IPS-11a (cell line): ENCODE measurements around the gene SH3GL1.

ENCODE experiments used
- H3K4me3 ChIP-seq: one replicate; pipeline ENCODE4 v1.5.1; 2013; ENCODE audit warnings: low read depth, low read length, control low read depth

SH3GL1 gene

GRCh38 chr19:4376991-4377781, 23.2 kb downstream of the SH3GL1 start:
- no peak overlapping the region for H3K4me3 ChIP-seq

GRCh38 chr19:4376671-4376990, 23.7 kb downstream of the SH3GL1 start:
- no peak overlapping the region for H3K4me3 ChIP-seq

- no peak overlapping the region for H3K4me3 ChIP-seq
These were observed 24.2 kb downstream of the SH3GL1 start for GRCh38 chr19:4376028-4376670.

DNA sequence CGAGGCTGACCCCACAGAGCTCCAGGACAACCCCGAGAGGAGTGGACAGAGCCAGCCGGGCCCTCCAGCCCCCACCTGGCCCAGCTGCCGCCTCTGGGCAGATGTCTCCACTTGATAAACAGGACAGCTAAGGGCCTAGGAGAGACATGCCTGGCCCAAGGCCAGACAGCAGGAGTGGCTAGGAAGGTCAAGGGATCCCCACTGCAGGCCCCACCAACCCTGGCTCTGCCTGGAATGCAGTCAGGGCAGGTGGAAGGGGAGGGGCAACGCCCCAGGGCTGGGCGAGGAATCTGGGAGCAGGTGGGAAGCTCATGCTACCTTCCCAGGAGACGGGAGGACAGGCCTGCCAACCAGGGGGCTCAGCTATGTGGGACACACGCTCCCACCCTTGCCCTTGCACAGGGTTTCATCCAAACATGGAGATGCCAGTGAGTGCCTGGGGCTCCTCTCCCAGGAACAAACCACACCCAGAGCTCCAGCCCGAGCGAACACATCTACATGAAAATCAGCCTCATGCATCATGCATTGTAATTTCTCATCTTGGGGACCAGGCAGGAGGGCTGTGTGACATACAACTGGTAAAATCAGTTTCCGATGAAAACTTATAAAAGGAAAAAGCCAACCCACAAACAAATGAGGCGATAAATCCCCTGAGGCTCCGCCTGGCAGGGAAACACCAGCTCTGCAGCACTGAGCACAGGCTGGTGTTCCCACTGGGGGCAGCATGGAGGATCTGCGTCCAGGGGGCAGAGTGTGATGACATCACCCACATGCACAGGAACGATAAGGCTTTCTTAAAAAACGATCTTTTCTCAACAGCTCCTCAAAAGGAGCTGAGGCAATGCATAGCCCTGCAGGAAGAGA, 25.0 kb downstream of the SH3GL1 start:
- no peak overlapping the region for H3K4me3 ChIP-seq

DNA sequence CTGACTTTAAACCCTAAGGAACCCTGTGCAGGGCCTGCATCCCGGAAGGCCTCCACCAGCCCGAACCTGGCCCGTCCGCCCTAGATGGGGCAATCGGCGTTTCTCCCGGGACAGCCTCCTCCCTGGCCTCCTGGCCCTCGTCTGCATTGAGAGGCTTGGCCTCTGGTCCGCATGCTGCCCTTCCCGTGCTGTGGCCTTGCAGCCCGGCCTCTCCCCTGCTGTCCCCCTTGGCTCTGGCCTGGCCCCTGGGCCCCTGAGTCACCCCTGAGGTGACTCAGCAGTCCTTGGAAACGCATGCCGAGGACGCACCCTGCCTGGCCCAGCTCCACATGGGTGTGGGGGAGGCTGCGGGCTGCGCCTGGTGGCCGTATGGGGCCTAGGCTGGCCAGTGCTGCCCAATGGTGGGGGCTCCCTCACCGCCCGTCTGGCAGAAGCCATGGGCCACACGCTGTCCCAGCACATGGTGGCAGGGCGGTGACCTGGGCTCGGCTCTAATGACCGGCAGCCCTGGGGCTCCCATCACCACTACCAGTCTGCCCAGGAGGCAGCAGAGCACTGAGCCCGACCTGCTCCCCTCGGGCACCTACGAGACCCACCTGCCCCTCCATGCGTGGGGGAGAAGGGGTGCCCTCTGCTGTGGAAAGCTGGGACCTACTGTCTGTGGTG, 25.7 kb downstream of the SH3GL1 start:
- H3K4me3 ChIP-seq = no peak overlapping the region

DNA sequence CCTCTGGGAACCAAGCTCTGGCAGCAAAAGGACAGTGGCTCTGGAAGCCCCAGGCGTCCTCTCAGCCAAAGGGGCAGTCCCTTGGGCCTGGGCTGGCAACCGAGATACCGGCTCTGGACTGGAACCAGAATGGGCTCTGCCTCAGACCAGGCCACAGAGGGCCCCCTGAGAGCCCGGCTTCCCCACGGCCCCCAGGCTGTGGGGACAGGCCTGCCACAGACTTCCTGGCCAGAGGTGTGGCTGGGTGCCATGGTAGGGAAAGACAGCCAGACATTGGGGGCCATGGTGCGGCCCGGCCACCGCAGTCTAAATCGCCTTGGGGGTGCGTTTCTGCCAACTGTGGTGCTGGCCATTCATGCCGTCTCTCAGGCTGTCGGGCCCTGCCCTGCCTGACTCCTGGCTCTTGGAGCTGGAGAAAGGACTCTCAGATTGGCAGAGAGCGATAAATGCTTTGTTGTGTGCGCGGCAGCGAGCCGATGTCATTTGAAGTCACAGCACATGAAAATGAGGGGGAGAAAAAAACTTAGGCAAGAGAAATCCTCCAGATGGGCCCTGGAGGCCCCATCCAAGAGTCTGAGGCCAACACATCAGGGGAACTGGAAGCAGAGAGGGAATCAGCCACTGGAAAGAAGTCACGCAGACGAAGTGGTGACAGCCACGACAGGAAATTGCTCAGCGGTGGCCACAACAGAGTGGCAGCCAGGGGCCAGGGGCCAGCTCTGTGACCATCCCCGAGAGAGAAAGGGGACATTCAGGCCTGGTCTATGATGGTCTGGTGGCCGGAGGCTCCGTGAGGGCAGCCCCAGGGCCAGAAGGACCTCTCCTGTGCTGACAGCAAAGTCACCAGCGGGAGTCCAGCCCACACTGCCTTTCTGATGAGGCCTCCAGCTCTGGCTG, 26.5 kb downstream of the SH3GL1 start:
- no peak overlapping the region for H3K4me3 ChIP-seq

- no peak overlapping the region for H3K4me3 ChIP-seq
These were observed 27.4 kb downstream of the SH3GL1 start for GRCh38 chr19:4373013-4373367.

DNA sequence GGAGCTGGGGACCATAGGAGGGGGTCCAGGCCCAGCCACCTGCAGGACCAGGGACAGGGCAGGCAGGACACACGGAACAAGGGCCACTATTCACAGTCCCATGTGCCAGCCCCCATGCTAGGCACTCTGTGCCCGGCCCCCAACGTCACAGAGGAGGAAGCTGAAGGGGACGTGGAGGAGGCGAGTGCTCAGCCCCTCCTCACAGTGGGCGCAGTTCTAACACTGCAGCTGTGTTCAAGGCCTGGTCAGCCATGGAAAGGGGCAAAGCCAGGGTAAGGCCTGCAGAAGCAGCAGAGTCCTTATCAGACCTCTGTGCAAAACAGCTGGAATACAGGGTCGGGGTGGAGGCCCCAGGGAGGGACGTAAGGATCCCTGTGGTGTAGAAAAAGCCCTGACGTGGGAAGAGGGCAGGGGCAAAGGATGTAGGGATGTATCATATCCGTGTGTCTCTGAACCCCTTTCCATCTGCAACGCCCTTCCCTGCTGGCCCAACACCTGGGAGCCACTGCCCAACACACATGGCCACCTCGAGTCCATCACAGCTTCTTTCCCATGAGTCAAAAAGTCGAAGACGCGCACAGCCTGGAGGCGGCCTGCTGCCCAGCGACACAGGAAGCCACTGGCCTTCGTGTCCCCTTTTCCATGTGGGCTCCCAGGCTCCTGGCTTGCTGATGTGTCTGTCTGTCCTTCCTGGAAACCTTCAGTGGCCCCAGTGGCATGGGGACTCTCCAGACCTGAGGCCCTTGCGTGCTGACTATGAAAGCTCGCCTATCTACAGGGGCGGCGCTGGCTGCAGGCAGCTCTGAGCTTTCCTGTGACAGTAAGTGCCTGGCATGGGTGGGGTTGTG, 28.0 kb downstream of the SH3GL1 start:
- no peak overlapping the region for H3K4me3 ChIP-seq

GRCh38 chr19:4371247-4372164, 28.8 kb downstream of the SH3GL1 start:
- no peak overlapping the region for H3K4me3 ChIP-seq

- H3K4me3 ChIP-seq = no peak overlapping the region
These were observed 29.8 kb downstream of the SH3GL1 start for GRCh38 chr19:4370418-4371041.

GRCh38 chr19:4369888-4370260, 30.5 kb downstream of the SH3GL1 start:
- H3K4me3 ChIP-seq = no peak overlapping the region

DNA sequence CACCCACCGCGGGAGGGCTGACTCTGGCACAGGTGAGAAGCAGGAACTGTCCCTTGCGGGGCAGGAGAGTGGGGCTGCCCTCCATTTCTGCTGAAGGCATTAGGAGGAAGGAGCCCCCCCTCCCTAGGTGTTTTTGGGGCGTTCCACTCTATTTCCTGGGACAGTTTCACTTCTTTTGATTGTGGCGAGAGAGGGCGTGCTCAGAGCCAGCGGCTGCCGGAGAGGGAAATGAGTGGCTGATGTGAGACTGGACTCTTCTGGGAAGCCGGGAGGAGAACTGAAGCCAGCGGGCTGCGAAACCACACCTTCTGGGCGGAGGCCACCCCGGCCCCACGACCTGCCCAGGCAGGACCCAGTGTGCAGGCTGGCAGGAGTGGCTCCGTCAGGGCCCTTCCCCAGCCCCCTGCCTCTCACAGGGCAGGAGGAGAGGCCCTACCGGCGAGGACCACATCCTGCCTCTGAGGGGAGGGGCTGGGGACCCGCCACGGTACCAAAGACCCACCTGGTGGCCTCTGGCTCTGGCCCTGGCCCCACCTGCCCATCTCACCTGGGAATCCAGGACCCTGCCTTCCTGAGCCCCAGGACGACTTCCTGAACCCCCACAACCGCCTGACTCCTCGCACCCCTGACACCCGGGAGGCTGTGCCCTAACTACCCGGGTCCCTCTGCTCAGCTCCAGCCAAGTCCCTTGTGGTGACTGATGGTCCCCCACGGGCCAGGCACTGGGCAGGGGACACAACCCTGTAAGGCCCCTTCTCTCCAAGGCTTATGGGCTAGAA, 31.0 kb downstream of the SH3GL1 start:
- H3K4me3 ChIP-seq = no peak overlapping the region

- no peak overlapping the region for H3K4me3 ChIP-seq
These were observed 32.1 kb downstream of the SH3GL1 start for GRCh38 chr19:4368128-4368820.

GRCh38 chr19:4367781-4368127, 32.6 kb downstream of the SH3GL1 start:
- H3K4me3 ChIP-seq = no peak overlapping the region

DNA sequence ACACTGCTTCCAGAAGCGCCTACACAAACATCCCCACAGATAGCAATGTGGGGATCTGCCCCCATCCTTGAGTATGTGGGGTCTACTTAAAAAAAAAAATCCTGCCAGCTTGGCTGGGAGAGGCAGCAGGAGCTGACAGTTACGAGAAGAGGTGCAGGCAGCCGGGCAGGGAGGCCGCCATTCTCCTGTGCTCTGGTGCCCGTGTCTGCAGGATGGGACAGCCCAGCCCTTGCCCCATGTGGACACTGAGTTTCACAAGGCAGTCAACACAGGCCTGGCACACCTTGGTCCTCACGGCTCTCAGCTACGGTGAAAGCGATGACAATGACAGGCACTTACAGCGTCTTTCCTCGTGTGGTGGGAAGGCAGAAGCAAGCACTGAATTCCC, 33.0 kb downstream of the SH3GL1 start:
- no peak overlapping the region for H3K4me3 ChIP-seq

- no peak overlapping the region for H3K4me3 ChIP-seq
These were observed 33.5 kb downstream of the SH3GL1 start for GRCh38 chr19:4366666-4367335.
